GM18873 (cell line): ENCODE data around the gene SYT7.
"Not testable (repeated sequence)": the region's sequence is repeated elsewhere in the genome, so short reads cannot be mapped to it uniquely, and the experiment has no call there.

Source experiments
- ATAC-seq: cut with Tn5 transposase; IDR thresholded peaks from one replicate; pipeline ENCODE4 v1.9.1; 2021; ENCODE audit warnings: mild to moderate bottlenecking, moderate library complexity, moderate number of reproducible peaks; ENCODE audit not compliant: unreplicated experiment, low FRiP score

The SYT7 gene

DNA sequence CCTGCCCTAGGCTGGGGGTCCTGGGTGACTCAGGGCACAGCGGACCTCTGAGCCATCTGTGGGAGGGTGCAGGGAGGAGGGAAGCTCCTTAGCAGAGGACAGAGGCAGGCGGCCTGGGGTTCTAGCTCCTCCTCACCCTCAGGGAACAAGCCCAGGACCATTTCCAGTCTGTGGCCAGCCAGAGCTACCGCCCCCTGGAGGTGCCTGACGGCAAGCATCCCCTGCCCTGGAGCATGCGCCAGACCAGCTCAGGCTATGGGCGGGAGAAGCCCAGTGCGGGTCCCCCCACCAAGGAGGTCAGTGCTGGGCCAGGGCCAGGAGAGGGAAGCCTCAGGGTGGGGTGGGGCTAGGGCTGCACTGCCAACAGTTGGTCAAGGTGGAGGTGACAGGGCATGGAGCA is 98.4 kb downstream of the SYT7 start:
- no peak for ATAC-seq

DNA sequence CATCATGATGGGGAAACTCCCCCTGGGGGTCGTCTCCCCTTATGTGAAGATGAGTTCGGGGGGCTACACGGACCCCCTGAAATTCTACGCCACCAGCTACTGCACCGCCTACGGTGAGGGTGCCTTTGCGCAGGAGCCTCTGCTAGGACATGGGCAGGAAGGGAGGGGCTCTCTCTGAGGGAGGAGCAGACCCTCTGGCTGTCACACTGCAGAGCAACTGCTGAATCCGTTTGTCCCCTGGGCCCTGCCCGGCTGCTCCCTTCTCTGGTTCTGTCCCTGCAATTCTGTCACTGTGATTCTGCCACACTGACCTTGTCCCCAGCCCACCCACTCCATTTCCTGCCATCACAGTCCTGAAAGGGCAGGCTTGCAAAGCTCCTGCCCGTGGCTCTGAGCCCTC is 99.1 kb downstream of the SYT7 start:
- no peak for ATAC-seq

DNA sequence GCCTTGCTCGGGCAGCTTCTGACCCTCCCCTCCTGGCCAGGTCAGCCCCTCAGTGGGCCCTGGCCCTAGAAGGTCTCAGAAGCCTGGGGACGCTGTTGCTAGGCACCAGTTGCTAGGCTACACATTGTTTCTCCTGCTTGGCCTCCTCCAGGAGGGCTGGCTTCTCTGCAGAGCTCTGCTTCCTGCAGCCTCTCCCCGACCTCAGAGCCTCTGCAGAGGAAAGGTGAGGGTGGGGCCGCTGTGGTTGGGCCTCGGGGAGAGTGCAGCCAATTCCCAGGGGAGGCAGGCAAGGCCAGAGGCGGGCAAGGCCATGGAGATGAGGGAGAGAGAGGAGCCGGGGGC is 99.9 kb downstream of the SYT7 start:
- no peak for ATAC-seq

DNA sequence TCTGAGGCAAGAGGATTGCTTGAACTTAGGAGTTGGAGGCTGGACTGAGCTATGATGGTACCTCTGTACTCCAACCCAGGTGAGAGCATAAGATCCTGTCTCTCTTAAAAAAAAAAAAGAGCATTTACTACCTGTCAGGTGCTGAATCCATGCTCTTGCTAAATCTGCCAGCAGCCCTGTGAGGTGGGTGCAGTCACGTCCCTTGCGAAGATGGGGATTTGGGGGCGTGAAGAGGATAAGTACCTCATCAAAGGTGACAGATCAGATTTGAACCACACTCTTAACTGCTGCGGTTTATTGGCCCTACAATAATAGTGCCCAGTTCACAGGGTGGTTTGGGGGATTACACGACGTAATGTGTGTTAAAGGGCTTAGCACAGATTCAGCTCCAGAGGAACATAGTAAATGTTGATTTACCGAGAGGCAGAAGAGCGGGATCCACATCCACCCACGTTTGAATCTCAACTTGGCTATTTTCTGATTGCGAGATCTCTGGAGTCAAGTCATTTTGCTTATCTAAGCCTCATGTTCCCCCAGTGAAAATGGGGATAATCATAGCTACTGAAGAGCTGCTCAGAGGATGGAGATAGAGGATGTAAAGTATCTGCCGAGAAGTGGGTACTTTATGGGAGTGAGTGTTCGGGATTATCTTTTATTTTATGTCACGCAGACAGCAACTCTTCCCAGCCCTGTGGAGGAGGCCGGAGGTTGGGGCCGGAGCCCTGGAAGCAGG is 100.4 kb downstream of the SYT7 start:
- no peak for ATAC-seq

DNA sequence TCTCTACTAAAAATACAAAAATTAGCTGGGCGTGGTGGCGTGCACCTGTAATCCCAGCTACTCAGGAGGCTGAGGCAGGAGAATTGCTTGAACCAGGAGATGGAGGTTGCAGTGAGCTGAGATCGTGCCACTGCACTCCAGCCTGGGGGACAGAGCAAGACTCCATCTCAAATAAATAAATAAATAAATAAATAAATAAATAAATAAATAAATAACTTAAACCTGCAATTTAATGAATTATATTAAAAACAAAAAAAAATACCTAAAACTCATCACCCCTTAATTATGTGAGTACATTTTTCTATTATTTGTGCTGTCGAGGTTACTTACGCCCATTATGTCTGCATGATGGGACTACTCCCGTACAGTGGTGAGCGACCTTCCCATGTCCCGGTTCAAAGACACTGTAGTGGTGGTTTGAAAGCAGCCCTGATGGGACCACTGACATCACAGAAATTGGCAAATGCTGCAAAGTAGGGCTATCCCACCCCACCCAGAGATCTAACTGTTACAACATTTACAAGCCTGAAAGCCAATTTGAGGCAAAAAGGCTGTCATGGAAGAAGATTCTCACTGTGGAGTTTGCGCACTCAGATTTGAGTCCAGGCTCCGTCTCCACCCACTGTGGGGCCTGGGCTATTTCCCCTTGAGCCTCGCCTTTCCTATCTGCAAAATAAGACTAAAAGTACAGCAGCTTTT is 101.4 kb downstream of the SYT7 start:
- not testable (repeated sequence) for ATAC-seq

DNA sequence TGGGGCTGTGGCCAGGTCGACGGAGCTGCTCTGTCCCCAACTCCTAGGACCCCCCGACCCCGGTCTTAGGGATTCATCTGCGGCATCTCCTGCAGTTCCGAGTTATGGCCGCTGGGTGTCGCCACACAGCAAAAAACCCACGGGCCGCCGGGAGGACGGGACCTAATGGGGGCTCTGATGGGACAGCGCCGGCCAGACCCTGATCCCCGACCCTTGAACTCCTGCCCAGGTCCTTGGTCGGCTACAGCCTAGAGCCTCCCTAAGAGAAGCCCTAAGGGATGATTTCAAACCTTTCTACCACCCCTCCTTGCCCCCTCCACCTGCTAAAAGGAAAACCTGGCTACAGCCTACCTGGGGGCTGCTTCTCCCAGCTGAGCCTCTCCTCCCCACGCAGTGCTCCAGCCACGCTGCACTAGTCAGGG is 103.1 kb downstream of the SYT7 start:
- ATAC-seq = no peak

DNA sequence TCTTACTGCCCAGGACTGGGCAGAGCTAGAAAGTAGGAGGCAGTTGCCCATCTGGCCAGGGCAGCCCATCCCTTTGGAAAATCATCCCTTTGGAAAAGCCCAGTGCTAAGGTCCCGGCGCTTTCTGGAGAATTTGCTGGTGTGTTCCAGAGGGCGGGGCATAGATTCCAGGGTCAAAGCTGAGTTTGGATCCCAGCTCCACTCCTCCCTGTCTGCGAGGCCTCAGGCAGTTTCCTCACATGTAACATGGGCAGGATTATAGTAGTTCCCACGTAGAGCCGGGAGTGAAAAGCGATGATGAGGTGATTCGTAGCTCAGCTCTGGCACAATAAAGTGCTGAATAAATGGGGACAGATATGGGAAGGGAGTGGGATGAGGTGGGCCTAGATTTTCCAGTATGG is 103.8 kb downstream of the SYT7 start:
- no peak for ATAC-seq

DNA sequence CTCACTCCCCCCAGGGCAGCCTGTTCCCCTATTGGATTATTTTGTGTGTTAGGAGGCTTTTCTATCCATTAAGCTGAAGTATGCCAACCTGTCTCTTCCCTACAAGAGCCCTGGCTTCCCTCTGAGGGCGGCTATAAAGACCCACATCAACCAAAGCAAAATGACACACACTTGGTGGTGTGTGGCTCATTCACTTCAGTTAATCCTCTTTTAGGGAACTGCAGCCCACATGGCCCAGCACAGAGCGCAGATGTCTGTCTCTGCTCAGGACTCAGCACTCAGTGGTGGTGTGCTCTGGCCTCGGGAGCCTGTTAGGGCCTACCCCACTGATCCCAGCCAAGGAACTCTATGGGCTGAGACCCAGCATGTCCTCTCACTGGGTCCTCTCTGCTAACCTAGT is 104.5 kb downstream of the SYT7 start:
- ATAC-seq = no peak

DNA sequence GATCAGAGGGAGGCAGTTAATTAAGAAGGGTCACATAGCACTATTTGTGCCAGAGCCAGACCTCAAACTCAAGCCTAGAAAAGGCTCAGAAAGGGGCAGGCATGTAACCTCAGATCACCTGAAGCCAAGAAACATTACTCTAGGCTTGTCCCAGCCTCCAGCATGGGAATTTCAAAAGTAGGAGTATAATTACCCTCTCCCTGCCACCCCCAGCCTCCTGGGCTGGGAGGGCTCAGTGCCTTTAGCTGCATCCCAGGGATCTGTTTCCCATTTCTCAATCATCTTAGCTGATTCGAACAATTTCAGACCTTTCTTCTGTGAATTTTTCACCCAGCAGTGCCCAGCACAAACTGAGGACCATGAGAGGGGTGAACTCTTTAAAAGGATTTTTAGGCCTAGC is 105.4 kb downstream of the SYT7 start:
- no peak for ATAC-seq

DNA sequence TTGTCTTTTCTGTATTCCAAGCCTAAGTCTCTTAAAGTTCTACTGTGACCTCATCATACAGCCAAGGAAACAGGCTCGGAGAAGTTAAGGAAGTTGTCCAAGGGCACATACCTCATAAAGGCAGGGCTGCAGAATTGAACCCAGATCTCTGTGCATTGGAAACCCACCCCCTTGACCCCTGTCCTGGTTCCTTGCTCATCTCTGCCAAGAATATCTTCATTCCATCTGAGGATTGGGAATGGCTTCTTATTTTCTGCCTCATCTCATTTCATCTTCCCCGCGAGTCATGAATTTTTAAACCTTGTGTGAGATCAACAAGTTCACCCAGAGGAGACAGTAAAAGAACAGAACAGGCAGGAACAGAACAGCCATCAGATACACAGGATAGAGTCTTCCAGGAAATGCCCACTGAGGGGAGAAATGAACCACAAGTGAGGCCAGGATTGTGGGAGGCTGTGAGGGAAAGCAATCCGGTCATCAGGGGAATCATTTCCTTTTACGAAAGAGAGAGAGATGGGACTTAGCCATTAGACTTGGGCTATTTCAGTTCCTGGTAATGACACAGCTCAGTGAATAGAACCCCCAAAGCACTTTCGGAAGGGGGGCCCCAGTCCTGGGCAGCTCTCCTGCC is 106.7 kb downstream of the SYT7 start:
- no peak for ATAC-seq

DNA sequence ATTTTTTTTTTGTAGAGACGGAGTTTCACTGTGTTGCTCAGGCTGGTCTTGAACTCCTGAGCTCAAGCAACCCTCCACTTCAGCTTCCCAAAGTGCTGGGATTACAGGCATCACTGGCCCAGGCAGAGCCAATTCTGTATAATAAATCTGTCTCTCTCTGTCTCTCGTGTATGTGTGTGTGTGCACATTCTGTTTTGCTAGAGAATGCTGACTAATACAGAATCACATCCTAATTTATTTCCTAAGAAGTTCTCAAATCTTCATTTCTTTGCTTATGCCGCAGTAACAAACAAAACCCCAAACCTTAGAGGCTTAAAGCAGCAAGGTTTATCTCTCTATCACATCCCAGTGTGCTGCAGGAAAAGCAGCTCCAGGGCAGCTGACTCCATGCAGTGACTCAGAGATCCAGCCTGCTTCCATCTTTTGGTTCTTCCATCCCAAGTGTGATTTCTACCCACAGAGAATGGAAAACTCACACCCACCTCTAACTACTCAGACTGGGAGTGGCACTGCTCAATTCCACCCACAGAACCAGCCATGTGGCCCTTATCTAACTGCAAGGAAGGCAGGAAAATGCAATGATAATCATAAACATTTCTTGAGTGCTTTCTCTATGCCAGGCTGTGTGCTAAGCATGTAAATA is 107.4 kb downstream of the SYT7 start:
- no peak for ATAC-seq

DNA sequence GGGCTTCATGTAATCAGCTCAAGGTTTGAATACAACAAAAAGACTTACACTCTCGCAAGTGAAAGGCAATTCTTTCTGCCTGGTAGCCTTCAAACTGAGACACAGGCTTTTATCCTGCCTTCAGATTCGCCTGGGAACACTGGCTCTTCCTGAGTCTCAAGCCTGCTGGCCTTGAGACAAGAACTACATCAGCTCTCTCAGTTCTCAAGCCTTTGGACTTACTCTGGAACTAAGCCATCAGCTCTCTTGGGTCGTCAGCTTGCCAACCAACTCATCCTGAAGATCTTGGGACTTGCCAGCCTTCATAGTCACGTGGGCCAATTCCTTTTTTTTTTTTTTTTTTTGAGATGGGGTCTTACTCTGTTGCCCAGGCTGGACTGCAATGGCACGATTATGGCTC is 108.0 kb downstream of the SYT7 start:
- no peak for ATAC-seq

DNA sequence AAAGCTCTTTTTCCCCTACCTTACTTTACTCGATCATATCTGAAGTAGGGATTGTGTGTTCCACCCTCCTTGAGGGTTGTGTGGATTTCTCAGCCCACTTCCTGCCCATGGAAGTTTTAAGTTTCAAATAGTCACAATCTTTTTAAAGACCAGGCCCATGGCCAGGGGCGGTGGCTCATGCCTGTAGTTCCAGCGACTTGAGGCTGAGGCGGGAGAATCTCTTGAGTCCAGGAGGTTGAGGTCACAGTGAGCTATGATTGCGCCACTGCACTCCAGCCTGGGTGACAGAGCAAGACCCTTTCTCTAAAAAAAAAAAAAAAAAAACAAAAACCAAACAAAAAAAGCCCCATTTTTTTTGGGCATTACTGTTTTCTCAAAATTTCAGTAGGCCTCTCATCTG is 108.6 kb downstream of the SYT7 start:
- ATAC-seq = no peak

DNA sequence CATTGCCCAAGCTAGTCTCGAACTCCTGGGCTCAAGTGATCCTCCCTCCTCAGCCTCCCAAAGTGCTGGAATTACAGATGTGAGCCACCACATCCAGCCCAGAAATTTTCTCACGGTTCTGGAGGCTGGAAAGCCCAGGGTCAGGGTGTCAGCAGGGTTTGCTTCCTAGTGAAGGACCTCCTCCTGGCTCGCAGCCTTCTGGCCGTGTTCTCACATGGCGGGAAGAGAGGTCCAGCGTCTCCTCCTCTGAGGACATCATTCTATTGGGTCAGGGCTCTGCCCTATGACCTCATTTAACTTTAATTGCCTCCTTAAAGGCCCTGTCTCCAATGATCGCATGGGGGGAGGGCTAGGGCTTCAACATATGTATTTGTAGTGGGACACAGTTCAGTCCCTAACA is 112.9 kb downstream of the SYT7 start:
- no peak for ATAC-seq

DNA sequence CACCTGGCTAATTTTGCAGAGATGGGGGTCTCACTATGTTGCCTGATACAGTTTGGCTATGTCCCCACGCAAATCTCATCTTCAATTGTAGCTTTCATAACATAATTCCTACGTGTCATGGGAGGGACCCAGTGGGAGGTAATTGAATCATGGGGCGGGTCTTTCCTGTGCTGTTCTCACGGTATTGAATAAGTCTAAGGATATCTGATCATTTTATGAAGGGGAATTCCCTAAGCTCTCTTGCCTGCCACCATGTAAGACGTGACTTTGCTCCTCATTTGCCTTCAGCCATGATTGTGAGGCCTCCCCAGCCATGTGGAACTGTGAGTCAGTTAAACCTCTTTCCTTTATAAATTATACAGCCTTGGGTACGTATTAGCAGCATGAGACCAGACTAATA is 113.3 kb downstream of the SYT7 start:
- ATAC-seq = not testable (repeated sequence)
